ENCODE results near the gene FAM217A.

DNA sequence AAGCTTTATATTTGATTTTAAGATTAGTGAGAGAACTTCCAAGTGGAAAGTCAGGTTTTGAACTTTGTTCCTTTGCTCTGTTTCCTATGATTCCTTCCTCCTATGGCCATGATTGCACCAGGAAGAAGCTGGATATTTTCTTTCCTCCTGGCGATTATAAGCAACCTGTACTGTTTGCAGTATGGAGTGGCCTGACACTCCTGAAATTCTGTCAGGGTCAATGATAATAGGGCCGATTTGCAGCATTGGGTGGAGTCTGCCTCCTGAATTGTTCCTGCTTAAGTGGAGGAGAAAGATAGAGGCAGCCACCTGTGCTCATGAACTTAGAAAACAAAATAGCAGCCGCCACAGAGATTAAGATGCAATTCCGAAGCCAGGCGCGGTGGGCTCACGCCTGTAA lies 9.8 kb upstream of the FAM217A start:
- TF ChIP-seq, protein P1, sequence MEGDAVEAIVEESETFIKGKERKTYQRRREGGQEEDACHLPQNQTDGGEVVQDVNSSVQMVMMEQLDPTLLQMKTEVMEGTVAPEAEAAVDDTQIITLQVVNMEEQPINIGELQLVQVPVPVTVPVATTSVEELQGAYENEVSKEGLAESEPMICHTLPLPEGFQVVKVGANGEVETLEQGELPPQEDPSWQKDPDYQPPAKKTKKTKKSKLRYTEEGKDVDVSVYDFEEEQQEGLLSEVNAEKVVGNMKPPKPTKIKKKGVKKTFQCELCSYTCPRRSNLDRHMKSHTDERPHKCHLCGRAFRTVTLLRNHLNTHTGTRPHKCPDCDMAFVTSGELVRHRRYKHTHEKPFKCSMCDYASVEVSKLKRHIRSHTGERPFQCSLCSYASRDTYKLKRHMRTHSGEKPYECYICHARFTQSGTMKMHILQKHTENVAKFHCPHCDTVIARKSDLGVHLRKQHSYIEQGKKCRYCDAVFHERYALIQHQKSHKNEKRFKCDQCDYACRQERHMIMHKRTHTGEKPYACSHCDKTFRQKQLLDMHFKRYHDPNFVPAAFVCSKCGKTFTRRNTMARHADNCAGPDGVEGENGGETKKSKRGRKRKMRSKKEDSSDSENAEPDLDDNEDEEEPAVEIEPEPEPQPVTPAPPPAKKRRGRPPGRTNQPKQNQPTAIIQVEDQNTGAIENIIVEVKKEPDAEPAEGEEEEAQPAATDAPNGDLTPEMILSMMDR (IDR thresholded peaks at IDR 0.05; ENCODE audit: insufficient read depth, low read length) = no peak
- TF ChIP-seq, protein P2, sequence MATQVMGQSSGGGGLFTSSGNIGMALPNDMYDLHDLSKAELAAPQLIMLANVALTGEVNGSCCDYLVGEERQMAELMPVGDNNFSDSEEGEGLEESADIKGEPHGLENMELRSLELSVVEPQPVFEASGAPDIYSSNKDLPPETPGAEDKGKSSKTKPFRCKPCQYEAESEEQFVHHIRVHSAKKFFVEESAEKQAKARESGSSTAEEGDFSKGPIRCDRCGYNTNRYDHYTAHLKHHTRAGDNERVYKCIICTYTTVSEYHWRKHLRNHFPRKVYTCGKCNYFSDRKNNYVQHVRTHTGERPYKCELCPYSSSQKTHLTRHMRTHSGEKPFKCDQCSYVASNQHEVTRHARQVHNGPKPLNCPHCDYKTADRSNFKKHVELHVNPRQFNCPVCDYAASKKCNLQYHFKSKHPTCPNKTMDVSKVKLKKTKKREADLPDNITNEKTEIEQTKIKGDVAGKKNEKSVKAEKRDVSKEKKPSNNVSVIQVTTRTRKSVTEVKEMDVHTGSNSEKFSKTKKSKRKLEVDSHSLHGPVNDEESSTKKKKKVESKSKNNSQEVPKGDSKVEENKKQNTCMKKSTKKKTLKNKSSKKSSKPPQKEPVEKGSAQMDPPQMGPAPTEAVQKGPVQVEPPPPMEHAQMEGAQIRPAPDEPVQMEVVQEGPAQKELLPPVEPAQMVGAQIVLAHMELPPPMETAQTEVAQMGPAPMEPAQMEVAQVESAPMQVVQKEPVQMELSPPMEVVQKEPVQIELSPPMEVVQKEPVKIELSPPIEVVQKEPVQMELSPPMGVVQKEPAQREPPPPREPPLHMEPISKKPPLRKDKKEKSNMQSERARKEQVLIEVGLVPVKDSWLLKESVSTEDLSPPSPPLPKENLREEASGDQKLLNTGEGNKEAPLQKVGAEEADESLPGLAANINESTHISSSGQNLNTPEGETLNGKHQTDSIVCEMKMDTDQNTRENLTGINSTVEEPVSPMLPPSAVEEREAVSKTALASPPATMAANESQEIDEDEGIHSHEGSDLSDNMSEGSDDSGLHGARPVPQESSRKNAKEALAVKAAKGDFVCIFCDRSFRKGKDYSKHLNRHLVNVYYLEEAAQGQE (IDR thresholded peaks at IDR 0.05; ENCODE audit: insufficient replicate concordance, low read depth) = no peak
- no peak for TF ChIP-seq POLR2AphosphoS5 (IDR thresholded peaks at IDR 0.05; ENCODE audit: low read depth)

Data from HL-60 (cell line).